HEK293 (cell line): ENCODE results near the gene RASL10A.

Source experiments
- CTCF ChIA-PET: fragments of 350-600 bp; formaldehyde crosslinking; extraction: SDS; loops from one replicate; lab custom pipeline; 2021; ENCODE audit warnings: antibody characterized with exemption; lab: Yijun Ruan, JAX
- POLR2A ChIA-PET: fragments of 300-600 bp; formaldehyde crosslinking; extraction: SDS; loops from one replicate; lab custom pipeline; 2020; ENCODE audit warnings: antibody characterized with exemption, inconsistent platforms; lab: Yijun Ruan, JAX
- H3K27ac ChIP-seq: fragments of 200-500 bp; sonication (Bioruptor generic); 2 replicates; pipeline ENCODE4 v1.5.1; 2014; ENCODE audit warnings: low read depth, low read length, control low read depth, inconsistent platforms; ENCODE audit errors: extremely low read depth
- H3K36me3 ChIP-seq, 2 experiments: fragments of 200-500 bp in 1 of 2; sonication (Bioruptor generic) in 1 of 2; 1 replicate in 1 of 2; 2 replicates in 1 of 2; pipeline ENCODE4 v1.5.1; 2014 to 2017; ENCODE audit warnings: inconsistent platforms in 2 of 2, low read length in 2 of 2; ENCODE audit not compliant: control insufficient read depth in 2 of 2, insufficient read depth in 1 of 2
- H3K4me1 ChIP-seq: fragments of 200-500 bp; sonication (Bioruptor generic); 2 replicates; pipeline ENCODE4 v1.5.1; 2014; ENCODE audit warnings: mild to moderate bottlenecking, low read length, inconsistent platforms; ENCODE audit not compliant: control insufficient read depth, insufficient read depth
- H3K4me3 ChIP-seq: 2 replicates; pipeline ENCODE4 v1.5.1; 2011; ENCODE audit warnings: low read depth, mild to moderate bottlenecking, control low read depth, low read length, moderate library complexity
- H3K9me3 ChIP-seq: fragments of 200-500 bp; sonication (Bioruptor generic); 2 replicates; pipeline ENCODE4 v1.5.1; 2014; ENCODE audit warnings: low read depth, low read length, inconsistent platforms; ENCODE audit not compliant: control insufficient read depth, insufficient read depth
- CTCF ChIP-seq: fragments of 450-650 bp; formaldehyde crosslinking; IDR thresholded peaks from 2 replicates; pipeline ENCODE4 v1.5.1; 2016; ENCODE audit warnings: missing biosample characterization, missing genetic modification characterization
- EGR2 ChIP-seq: fragments of 450-650 bp; formaldehyde crosslinking; IDR thresholded peaks from 2 replicates; pipeline ENCODE4 v1.5.1; 2016; ENCODE audit warnings: low read depth, missing biosample characterization, missing genetic modification characterization
- KLF1 ChIP-seq: fragments of 450-650 bp; formaldehyde crosslinking; IDR thresholded peaks from 2 replicates; pipeline ENCODE4 v1.5.1; 2016; ENCODE audit warnings: missing biosample characterization, missing genetic modification characterization
- SP3 ChIP-seq: fragments of 450-650 bp; formaldehyde crosslinking; IDR thresholded peaks from 2 replicates; pipeline ENCODE4 v1.5.1; 2016; ENCODE audit warnings: missing biosample characterization, missing genetic modification characterization
- TRIM28 ChIP-seq: IDR thresholded peaks from 2 replicates; pipeline ENCODE4 v1.6.1; 2011; ENCODE audit warnings: low read length, control low read depth, borderline replicate concordance
- YY2 ChIP-seq: fragments of 450-650 bp; formaldehyde crosslinking; IDR thresholded peaks from 2 replicates; pipeline ENCODE4 v1.5.1; 2016; ENCODE audit warnings: missing biosample characterization, missing genetic modification characterization
- ZBTB20 ChIP-seq: fragments of 450-650 bp; formaldehyde crosslinking; IDR thresholded peaks from 2 replicates; pipeline ENCODE4 v1.5.1; 2016; ENCODE audit warnings: missing biosample characterization, missing genetic modification characterization
- ZNF121 ChIP-seq: fragments of 450-650 bp; formaldehyde crosslinking; IDR thresholded peaks from 2 replicates; pipeline ENCODE4 v1.5.1; 2016; ENCODE audit warnings: missing biosample characterization, missing genetic modification characterization
- ZNF132 ChIP-seq: fragments of 450-650 bp; formaldehyde crosslinking; IDR thresholded peaks from 2 replicates; pipeline ENCODE4 v1.5.1; 2017; ENCODE audit warnings: missing biosample characterization, missing genetic modification characterization, borderline replicate concordance
- ZNF138 ChIP-seq: fragments of 450-650 bp; formaldehyde crosslinking; IDR thresholded peaks from 2 replicates; pipeline ENCODE4 v1.5.1; 2016; ENCODE audit warnings: missing biosample characterization, missing genetic modification characterization, borderline replicate concordance
- ZNF174 ChIP-seq: fragments of 450-650 bp; formaldehyde crosslinking; IDR thresholded peaks from 2 replicates; pipeline ENCODE4 v1.5.0; 2017; ENCODE audit warnings: missing biosample characterization, mild to moderate bottlenecking, missing genetic modification characterization
- ZNF248 ChIP-seq: fragments of 450-650 bp; formaldehyde crosslinking; IDR thresholded peaks from 2 replicates; pipeline ENCODE4 v1.5.1; 2017; ENCODE audit warnings: missing biosample characterization, missing genetic modification characterization
- ZNF449 ChIP-seq: fragments of 450-650 bp; formaldehyde crosslinking; IDR thresholded peaks from 2 replicates; pipeline ENCODE4 v1.5.1; 2017; ENCODE audit warnings: missing biosample characterization, mild to moderate bottlenecking, missing genetic modification characterization, moderate library complexity
- ZNF529 ChIP-seq: fragments of 450-650 bp; formaldehyde crosslinking; IDR thresholded peaks from 2 replicates; pipeline ENCODE4 v1.5.1; 2017; ENCODE audit warnings: missing genetic modification characterization, missing biosample characterization; ENCODE audit not compliant: insufficient replicate concordance
- ZNF544 ChIP-seq: fragments of 450-650 bp; formaldehyde crosslinking; IDR thresholded peaks from 2 replicates; pipeline ENCODE4 v1.5.0; 2017; ENCODE audit warnings: missing biosample characterization, missing genetic modification characterization
- ZNF548 ChIP-seq: fragments of 450-650 bp; formaldehyde crosslinking; IDR thresholded peaks from 2 replicates; pipeline ENCODE4 v1.5.1; 2016; ENCODE audit warnings: missing biosample characterization, missing genetic modification characterization
- ZNF692 ChIP-seq: fragments of 450-650 bp; formaldehyde crosslinking; IDR thresholded peaks from 2 replicates; pipeline ENCODE4 v1.5.1; 2016; ENCODE audit warnings: missing biosample characterization, missing genetic modification characterization
- ZNF701 ChIP-seq: fragments of 450-650 bp; formaldehyde crosslinking; IDR thresholded peaks from 2 replicates; pipeline ENCODE4 v1.5.1; 2016; ENCODE audit warnings: missing biosample characterization, missing genetic modification characterization
- ZNF768 ChIP-seq: fragments of 450-650 bp; formaldehyde crosslinking; IDR thresholded peaks from 2 replicates; pipeline ENCODE4 v1.5.1; 2018; ENCODE audit warnings: missing biosample characterization, mild to moderate bottlenecking, missing genetic modification characterization
- ZSCAN16 ChIP-seq: fragments of 450-650 bp; formaldehyde crosslinking; IDR thresholded peaks from 2 replicates; pipeline ENCODE4 v1.5.1; 2016; ENCODE audit warnings: missing biosample characterization, missing genetic modification characterization
- ZSCAN18 ChIP-seq: fragments of 450-650 bp; formaldehyde crosslinking; IDR thresholded peaks from 2 replicates; pipeline ENCODE4 v1.5.1; 2016; ENCODE audit warnings: missing biosample characterization, missing genetic modification characterization

Gene RASL10A

GRCh38 chr22:29298641-29299040, 16.9 kb downstream of the RASL10A start (continued):
- TF ChIP-seq ZNF529 (tag by site-specific recombination) (no peak), SP3 (tag by site-specific recombination) (no peak), ZNF701 (no peak), ZBTB20 (tag by site-specific recombination) (no peak), EGR2 (tag by site-specific recombination) (no peak), ZNF248 (tag by site-specific recombination) (no peak)
- TF ChIP-seq, all 188 proteins: peak for 0

- H3K4me1 ChIP-seq: no peaks in the 10 kb centered on the region
- TF ChIP-seq ZNF548 (tag by site-specific recombination): no peak
- TF ChIP-seq YY2: no peak
- no peak for TF ChIP-seq ZBTB20 (tag by site-specific recombination)
- TF ChIP-seq ZNF121 (tag by site-specific recombination): no peak
- no peak for TF ChIP-seq KLF1 (tag by site-specific recombination)
- no peak for TF ChIP-seq ZNF132 (tag by site-specific recombination)
- no peak for TF ChIP-seq TRIM28
- TF ChIP-seq CTCF (tag by site-specific recombination): no peak
- no peak for TF ChIP-seq ZSCAN16
- TF ChIP-seq ZSCAN18 (tag by site-specific recombination): no peak
- TF ChIP-seq ZNF692 (tag by site-specific recombination): no peak
- TF ChIP-seq ZNF449: no peak
- TF ChIP-seq ZNF768: no peak
- no peak for TF ChIP-seq ZNF544
- no peaks in the 10 kb centered on the region for H3K9me3 ChIP-seq
- ChIA-PET CTCF (interaction anchor here (1.1 kb wide), 1 partner anchor 11 kb away, joined by 3 read pairs; no protein-coding TSS in a partner anchor), POLR2A (no interaction called here)
- H3K27ac ChIP-seq: 0 out of 2 replicates have a peak overlapping the region, but pooled peaks have one; percentile 2
- H3K4me3 ChIP-seq: no peak overlapping the region
- H3K36me3 ChIP-seq: peaks cover 99 to 100% of the 10 kb centered on the region in 2 experiments
Measured at GRCh38 chr22:29292379-29292778, 23.1 kb downstream of the RASL10A start.

- H3K36me3 ChIP-seq: peaks cover 99 to 100% of the 10 kb centered on the region in 2 experiments
- no peaks in the 10 kb centered on the region for H3K9me3 ChIP-seq
- H3K27ac ChIP-seq: no peak overlapping the region
- ChIA-PET CTCF (interaction anchor here (0.6 kb wide), 1 partner anchor 67 kb away, joined by 4 read pairs; no protein-coding TSS in a partner anchor), POLR2A (interaction anchor here (0.6 kb wide), 1 partner anchor 1222 kb away, joined by 3 read pairs; no protein-coding TSS in a partner anchor)
- H3K4me1 ChIP-seq: no peaks in the 10 kb centered on the region
- no peak for TF ChIP-seq ZNF138 (tag by site-specific recombination)
- TF ChIP-seq ZNF174 (tag by site-specific recombination): no peak
- no peak overlapping the region for H3K4me3 ChIP-seq
Measured at GRCh38 chr22:29291215-29291614, 24.3 kb downstream of the RASL10A start.
